NCI-H748 (cell line): Measurements from ENCODE around the gene OGFOD3.
"Not testable (repeated sequence)": the region's sequence is repeated elsewhere in the genome, so short reads cannot be mapped to it uniquely, and the experiment has no call there.

Experiments
- DNase-seq: peaks from one replicate; lab custom pipeline; 2025; ENCODE audit not compliant: unreplicated experiment; lab: John Stamatoyannopoulos, UW

OGFOD3 gene

GRCh38 chr17:82358465-82359350 is 59.7 kb downstream of the OGFOD3 start, which contains the start of gene TEX19:
TEX19 (plus strand) TSS chr17:82359247; CDS start chr17:82362151, 2,904 bp downstream.
- DNase-seq: peak; percentile 65

GRCh38 chr17:82357394-82357793 is 61.0 kb downstream of the OGFOD3 start:
- DNase-seq: no peak

DNA sequence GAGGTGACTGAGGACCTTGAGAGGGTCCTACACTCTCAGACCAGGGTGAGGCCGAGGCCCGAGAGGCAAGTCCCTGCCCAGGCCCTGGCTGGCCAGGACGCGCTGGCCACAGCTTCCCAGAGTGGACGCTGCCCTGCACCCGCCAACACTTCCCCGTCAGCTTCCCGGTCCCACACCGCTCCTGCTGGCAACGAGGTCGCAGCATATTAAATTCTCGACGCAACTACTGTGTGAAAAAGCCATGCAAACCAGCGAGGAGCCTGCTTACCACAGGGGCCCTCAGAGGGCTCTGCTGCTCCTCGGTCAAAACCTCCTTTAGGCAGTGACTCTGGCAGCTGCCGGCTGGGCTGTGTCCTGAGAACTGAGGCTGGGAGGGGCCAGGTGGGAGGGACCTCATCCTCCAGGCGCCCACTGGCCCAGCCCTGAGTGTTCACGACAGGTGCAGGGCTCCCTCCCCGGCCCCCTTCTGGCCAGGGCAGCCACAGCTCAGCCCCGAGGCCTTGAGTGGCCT is 61.5 kb downstream of the OGFOD3 start:
- DNase-seq: peak; percentile 47

GRCh38 chr17:82355770-82356427 is 62.5 kb downstream of the OGFOD3 start:
- DNase-seq: no peak

DNA sequence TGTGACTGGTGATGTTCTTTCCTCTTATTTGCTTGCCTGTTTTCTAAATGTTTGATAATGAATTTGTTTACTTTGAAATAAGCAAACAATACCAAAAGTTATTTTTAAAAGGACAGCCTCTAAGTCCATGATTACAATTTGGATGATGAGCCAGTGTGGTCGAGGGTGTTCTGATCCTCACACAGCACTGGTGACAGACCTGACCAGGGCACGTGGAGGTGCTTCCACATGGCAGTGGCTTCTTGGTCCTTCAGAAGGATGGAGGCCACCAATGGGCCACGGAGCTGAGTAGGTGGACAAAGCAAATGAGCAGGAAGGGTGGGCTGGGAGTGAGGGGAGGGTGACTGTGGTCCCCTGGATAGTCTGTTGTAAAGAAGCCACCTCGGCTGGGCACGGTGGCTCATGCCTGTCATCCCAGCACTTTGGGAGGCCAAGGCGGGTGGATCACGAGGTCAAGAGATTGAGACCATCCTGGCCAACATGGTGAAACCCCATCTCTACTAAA is 63.5 kb downstream of the OGFOD3 start:
- DNase-seq: no peak

DNA sequence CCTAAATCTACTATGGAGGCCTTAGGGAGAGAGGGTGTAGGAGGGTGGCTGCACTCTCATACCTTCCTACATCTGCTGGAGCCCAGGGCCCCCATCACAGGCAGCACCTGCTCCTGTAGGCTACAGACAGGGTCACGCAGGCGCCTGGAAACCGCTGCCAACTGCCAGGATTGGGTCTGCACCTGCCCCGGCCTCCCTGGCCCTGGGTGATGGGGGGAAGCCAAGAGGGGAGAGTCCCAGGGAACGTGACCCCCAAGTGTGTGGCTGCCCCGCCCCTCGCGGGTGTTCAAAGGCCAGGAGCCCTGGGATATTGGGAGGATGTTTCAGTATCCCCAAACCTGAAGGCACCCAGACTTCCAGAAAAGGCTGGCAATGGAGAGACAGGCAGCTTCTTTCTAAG is 64.9 kb downstream of the OGFOD3 start:
- DNase-seq: no peak

DNA sequence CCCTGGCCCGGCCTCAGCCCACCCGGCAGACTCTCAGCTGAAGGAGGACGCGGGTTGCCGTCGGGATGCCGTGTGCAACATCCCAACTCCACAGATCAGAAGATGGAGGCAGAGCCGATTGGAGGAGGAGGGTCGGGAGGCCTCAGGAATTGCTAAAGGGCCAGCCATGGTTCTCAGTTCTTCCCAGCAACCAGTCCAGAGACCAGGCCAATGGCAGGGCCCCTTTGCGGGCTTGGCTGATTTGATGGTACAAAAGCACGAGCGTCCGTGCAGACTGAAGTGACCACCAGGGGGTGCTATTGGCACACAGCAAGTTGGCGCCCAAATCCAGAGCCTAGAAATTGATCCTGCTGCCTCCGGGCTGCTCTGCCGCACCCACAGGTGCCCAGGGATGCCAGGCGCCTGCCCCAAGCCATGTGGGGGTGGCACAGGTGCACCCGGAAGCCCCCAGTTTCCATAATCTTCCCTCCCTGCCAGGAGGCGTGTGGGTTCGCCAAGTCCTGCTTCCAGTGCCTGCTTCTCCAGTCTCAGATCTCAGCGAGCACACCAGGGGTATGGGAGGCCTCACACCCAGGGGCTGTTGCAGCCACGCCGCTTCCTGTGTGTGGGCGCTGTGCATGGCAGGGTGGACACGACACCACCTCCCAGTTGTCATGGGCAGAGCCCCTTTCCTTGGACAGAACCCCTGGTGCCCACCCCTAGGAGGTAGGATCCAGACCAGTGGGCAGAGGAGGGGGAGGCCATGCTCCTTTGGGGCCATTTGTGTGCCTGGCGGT is 66.5 kb downstream of the OGFOD3 start:
- DNase-seq: peak; percentile 83

DNA sequence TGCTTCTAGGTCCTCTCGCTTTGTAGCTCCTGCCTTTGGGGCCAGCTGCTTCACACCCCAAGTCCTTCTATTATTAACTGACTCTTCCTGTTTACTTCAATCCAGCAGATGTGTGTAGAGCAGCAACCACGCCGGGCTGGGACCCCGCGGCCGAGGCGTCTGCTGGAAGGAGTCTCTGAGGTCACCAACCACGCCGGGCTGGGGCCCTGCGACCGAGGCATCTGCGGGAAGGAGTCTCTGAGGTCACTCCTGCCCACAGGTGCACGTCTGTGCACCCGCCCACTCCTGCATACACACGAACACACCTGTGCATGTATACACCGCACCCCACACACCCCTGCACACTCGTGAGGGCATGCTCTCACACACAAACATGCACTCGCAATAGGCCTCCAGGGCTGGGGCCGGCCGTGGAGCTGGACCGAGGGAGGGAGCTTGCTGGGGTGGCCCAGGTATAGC is 67.1 kb downstream of the OGFOD3 start:
- DNase-seq: no peak

GRCh38 chr17:82350182-82351030 is 68.0 kb downstream of the OGFOD3 start:
- DNase-seq: no peak

DNA sequence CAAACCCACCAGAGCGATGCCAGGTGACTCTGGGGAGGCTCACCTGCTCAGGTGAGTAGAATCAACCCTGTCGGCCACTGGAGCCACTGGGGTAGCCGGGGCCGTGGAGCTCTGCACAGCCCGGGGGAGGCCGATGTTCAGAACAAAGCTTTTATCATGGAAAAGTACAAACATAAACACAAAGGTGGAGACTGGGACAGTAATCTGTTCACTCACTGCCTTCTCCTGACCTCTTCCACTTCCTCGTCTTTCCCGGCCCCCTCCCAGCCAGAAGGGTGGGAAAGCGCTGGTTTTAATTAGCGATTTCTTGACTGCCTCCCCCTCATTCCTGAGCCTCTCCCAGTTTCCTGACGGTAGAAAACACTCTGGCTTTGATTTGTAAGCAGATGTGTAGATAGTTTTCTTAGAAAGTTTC is 69.1 kb downstream of the OGFOD3 start:
- no peak for DNase-seq

GRCh38 chr17:82348866-82349265 is 69.5 kb downstream of the OGFOD3 start:
- no peak for DNase-seq

DNA sequence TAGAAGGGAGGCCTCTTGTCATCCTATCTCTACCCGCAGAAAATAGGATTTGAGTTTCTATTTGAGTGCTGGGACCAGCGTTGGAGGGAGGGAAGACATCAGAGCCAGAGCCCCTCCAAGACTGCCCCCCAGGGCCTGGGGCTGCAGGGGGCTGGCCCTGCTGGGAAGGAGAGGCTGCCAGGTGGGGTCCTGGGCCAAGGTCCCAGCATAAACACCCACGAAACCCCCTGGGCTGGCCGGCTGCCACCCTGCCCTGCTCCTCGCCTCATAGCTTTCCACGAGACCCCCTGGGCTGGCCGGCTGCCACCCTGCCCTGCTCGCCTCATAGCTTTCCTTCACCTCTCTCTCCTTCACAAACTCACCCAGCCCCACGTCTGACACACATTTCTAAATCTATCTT is 70.0 kb downstream of the OGFOD3 start:
- DNase-seq: no peak

DNA sequence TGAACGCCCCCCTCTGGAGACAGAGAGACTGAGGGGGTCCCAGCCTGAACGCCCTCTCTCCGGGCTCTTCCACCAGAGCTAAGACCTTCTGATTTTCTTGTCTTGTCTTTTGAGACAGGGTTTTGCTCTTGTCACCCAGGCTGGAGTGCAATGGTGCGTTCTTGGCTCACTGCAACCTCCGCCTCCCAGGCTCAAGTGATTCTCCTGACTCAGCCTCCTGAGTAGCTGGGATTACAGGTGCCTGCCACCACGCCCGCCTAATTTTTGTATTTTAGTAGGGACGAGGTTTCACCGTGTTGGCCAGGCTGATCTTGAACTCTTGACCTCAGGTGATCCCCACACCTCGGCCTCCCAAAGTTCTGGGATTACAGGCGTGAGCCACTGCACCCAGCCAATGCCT is 70.4 kb downstream of the OGFOD3 start:
- DNase-seq: not testable (repeated sequence)

DNA sequence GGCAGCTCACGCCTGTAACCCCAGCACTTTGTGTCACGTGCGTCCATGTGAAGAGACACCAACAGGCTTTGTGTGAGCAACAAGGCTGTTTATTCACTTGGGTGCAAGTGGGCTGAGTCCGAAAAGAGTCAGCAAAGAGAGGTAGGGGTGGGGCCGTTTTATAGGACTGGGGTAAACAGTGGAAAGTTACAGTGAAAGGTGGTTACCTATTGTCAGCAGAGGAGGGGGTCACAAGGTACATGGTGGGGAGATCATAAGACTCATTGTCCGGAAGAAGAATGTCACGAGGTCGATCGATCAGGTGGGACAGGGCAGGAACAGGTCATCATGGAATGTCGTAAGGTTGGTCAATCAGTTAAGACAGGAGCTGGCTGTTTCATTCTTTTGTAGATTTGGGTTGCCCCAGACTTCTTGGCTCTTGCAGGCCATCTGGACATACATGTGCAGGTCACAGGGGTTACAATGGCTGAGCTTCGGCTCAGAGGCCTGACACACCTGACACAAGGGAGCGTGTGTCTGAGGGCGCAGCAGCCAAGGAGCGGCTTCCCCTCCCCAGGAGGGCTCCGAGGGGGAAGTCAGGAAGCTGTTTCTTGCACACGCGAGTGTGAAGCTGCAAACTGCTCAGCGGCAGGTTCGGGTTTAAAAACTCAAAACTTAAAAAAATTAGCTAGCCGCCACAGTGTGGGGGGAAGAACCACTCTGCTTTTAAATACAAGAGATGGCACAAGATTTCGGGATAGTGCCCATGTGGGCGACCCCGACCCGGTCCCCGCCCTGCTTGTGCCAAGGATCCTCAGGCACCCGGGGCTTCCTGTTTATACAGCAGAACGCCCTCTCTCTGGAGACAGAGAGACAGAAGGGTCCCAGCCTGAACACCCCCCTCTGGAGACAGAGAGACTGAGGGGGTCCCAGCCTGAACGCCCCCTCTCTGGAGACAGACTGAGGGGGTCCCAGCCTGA is 71.8 kb downstream of the OGFOD3 start:
- DNase-seq: no peak

GRCh38 chr17:82345151-82345976 is 73.0 kb downstream of the OGFOD3 start:
- DNase-seq: no peak

DNA sequence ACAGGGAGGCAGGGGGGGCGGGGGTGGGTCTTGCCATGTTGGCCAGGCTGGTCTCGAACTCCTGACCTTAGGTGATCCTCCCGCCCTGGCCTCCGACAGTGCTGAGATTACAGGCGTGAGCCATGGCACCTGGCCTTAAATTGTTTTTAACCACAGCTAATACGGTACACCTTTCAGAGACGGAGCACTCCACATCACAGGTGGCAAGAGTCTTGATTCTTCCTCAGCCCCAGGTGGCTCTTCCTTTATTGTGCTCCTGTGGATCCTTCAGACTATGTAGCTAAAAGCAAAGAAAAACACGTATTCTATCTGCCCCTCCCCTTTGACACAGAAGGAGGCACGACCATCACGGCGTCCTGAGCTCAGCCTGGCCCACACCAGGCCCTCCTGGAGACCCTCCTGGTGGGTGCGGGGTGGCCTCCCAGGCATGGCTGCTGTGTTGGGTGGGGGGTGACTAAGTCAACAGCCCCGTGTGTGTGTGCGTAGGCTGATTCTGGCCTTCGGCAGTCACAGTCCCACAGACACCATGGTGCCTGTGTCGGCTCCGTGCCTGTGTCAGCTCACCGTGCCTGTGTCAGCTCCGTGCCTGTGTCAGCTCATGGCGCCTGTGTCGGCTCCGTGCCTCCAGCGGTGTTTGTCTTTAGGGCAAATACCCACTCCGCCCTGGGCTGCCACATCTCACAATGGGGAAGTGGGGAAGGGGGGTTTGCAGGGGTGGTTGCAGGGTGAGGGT is 74.0 kb downstream of the OGFOD3 start:
- DNase-seq: peak; percentile 22

GRCh38 chr17:82343560-82343959 is 74.8 kb downstream of the OGFOD3 start:
- DNase-seq: peak; percentile 14
